HL-60/S4 treated with phorbol 12-myristate 13-acetate at 8.2 ng/mL for 4 days and 3 days (cell line): ENCODE results near the gene ABCC8.

ENCODE experiments used
- in situ Hi-C: fragments of 300-500 bp; cut with MboI; formaldehyde crosslinking; loops from 2 replicates; pipeline ENCODE4 v1.15.0; 2022; ENCODE audit warnings: low sequenced_read_pairs

Gene ABCC8

DNA sequence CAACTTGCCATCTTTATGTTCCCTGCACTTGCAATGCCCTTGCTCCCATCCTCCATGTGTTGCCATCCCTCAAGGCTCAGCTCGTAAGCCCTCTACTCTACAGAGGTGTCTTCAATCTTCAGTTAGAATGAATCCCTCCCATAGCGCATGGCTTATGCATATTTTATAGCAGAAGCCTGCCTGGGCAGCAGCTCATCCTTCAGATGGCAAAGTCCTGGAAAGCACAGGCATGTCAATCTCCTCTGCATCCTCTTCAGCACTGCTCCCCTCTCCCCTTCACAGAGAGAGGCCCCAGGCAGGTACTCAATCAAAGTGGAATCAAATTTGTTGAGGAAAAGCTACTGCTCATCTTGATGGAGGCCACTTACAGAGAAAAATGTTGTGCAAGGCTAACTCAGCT lies 31.1 kb upstream of the ABCC8 start:
- in situ Hi-C loops, result loop anchor here (25.0 kb wide), 2 partner anchors 120 to 270 kb away; partner anchors contain the start of gene KCNJ11

DNA sequence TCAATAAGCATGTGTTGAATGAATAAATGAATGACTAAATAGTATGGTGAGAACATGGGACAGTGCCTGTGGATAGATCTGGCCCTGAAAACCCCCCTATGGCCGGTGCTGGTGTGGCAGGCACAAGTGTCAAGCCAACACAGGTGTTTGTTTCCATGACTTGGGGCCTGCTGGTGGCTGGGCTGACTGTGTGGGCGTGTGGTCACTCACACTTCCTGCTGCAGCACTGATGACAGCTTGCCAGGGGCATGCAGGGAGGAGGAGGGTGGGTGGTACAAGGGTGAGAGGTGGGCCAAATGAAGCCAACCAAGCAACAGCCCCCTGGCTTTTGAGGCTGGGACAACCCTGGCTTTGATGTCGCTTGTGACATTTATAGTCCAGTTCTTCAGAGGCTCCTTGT lies 30.3 kb upstream of the ABCC8 start:
- in situ Hi-C loops, result loop anchor here (25.0 kb wide), 2 partner anchors 120 to 270 kb away; partner anchors contain the start of gene KCNJ11

DNA sequence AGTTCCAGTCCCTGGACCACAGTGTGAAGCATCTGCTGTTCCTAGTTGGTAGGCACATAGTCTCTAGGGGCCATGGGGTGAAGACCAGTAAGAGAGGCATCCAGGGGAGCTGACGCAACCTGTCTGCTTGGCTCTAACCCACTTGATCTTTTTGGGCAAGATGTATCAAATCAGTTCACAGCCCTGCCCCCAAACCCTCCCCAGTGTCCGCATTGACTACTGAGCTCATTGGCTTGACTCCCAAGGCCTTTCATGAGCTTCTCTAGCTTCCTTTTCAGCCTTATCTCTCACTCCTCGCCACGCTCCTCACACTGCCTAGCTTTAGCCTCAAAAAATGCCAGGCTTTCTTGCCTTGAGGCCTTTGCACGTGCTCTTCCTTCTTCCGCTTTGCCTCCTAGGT lies 29.7 kb upstream of the ABCC8 start:
- in situ Hi-C loops, result loop anchor here (25.0 kb wide), 2 partner anchors 119 to 269 kb away; partner anchors contain the start of gene KCNJ11

DNA sequence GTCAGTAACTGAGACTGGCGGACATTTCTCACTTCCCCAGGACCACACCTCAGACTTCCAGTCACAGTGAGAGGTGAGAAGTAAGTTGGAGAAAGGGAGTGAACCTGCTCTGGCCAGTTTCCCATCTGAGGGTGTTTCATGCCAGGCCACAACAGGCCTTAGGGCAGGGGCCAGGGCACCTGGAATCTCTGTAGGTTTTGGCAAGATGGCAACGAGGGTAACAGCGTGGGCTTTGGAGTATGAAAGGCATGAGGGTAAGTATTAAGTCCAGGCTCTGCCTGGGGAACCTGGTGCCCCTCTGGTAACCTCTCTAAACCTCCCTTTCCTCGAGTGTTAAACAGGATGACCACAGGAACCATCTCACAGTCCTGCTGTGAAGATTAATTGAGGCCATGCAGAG lies 28.5 kb upstream of the ABCC8 start:
- in situ Hi-C loops, result loop anchor here (25.0 kb wide), 2 partner anchors 118 to 268 kb away; partner anchors contain the start of gene KCNJ11

DNA sequence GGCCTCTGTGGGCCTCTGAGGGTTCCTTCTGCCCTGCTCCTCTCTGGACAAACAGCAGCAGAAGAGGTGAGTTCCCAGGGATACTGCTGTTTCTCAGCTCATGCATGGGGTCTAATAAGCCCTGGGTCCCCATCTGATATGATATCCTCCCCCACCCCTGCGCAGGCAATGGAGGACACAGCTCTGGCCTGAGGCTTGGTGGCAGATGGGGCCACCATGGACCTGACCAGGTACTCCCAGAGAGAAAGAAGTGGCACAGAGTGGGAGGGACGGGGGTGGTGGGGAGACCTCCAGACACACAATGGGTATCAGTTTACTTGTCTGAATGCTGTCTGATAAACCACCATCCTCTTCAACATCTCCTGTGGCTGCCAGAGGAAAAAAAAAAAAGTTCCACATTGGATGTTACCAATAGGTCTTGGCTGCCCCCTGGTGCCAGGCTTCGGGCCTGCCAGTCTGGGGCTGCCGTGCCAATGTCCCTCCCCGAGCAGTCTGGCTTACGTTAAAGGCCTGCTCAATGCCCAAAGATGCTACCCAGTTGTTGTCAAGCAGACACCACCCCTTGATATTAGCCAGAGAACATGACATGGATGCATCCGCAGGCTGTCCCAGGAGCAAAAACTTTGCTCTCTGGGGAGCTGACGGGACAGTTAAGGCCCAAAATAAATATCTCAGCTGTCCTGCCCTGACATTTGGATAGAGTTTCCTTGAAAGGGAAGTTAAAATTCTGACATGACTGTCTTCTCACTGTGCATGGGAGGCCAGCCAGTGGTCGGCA lies 27.9 kb upstream of the ABCC8 start:
- in situ Hi-C loops, result loop anchor here (25.0 kb wide), 2 partner anchors 117 to 267 kb away; partner anchors contain the start of gene KCNJ11

DNA sequence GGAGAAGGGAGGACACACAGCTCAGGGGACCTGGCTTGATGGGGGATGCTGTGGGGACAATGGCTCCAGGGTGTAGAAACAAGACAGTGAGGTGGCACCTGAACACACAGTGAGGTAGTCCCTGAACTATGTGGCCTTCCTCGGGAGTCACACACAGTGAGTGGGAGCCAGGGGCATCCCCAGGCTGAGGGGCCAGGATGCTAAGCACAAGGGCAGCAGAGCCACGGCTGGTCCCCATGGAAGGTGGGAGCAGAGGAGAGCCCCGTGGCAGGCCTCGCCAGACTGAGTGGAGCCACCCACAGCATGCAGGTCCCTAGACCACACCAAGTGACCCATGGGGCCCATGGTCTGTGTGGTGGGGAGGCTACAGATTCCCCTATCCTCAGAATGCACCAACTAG lies 26.0 kb upstream of the ABCC8 start:
- in situ Hi-C loops, result loop anchor here (25.0 kb wide), 2 partner anchors 115 to 265 kb away; partner anchors contain the start of gene KCNJ11

DNA sequence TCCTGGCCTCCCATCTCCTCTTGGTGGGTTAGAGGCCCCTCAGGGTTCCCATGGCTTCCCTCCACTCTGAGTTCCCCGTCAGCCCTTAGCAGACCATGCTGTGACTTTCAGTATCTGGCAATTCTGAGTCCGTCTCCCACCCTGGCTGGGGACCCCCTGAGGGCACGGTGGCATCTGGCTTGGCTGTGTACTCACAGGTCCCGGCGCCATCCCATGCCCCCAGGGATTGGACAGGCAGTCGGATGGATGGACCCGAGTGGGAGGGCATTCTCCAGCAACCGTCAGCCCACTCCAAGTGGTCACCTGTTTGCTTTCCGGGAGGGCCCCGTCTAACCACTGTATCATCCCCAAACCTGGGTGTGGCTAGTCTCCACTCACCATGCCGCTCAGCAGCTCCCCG lies 24.0 kb upstream of the ABCC8 start:
- in situ Hi-C loops, result loop anchor here (25.0 kb wide), 2 partner anchors 113 to 263 kb away; partner anchors contain the start of gene KCNJ11

DNA sequence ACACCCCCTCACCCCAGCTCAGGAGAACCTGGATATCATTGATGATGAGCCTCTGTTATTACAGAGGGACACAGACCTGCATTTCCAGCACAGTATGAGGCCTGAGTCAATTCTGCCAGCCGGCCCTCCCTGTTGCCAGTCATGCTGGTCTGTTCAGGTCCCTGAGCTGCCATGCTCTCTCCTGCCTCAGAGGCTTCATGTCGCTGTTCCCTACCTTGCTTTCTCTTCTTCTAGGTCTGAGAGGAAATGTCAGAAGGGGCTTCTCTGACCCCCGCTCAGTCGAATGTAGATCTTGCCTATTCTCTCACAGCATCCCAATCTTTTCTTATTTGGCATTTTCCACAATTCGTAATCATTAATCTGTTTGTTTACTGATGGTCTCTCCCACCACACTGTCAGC lies 21.8 kb upstream of the ABCC8 start:
- in situ Hi-C loops, result no loop called here

DNA sequence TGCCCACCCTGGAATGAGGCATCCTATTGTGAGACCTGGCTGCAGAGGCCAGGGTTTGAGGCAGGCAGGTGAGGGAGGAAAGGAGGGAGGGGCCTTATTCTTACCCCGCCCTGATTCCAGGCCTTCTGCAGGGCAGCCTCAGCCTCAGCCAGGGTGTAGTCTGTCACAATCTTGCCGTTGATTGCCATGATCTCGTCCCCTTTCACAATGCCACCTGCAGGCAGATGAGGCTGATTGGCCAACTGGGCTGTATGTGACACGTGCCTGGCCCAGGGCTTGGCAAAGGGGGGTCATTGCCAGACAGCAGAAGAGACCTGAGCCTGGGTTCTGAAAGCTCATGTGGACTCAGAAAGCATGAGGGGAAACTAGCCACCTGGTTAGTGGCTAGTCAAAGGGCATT lies 21.4 kb upstream of the ABCC8 start:
- in situ Hi-C loops, result no loop called here

DNA sequence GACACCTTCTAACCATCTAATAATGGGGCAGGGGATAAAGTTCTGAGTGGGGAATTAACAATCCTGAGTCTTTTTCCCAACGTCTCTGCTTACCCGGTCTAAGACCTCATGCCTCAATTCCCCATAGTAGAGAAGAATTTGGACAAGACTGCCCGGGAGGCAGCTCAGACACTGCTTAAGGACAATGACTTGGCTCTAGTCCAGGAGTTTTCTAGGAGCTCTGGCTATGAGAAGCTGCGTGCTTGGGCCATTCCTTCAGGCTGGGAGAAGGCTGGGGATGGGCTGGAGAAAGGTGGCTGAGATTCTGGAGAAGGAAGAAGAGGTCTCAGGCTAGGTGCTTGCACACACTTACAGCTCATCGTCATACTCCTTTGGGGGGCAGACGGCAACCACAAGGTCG lies 19.8 kb upstream of the ABCC8 start:
- in situ Hi-C loops, result no loop called here

DNA sequence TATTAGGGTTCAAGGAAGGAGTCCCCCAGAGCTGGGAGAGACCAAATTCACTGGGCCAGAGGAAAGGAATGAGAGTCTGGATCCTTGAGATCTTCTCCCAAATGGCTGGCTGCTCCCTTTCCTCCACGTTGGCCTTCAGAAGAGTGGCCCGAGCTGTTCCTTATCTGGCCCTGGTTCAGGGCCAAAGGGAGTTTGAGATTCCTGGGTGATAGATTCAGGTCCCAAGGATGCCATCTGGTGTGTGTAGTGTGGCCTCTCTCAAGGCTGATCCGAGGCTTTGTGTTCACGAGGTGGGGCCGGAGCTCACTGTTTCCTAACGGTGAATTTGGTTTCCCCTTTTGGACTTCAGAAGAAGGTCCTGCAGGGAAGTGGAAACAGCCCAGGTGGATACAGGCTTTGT lies 17.4 kb upstream of the ABCC8 start:
- in situ Hi-C loops, result no loop called here

DNA sequence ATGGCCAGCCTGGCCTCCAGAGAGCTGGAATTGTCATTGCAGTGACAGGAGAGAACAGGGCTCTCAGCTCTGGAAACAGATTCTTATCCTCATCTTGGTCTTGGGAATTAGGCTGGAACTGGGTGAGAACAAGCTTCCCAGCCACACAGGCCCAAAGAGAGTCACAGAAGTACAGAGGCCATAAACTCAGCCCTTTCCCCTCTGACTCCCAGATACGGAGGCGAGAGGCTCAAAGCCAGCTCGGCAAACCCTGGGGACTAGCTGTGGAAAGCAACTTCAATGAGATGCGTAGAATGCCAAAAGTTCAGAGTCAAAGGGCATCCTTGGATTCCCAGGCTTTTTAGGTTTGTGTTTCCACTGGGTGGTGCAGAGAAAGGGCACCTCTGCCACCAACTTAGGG lies 14.3 kb upstream of the ABCC8 start:
- in situ Hi-C loops, result no loop called here

DNA sequence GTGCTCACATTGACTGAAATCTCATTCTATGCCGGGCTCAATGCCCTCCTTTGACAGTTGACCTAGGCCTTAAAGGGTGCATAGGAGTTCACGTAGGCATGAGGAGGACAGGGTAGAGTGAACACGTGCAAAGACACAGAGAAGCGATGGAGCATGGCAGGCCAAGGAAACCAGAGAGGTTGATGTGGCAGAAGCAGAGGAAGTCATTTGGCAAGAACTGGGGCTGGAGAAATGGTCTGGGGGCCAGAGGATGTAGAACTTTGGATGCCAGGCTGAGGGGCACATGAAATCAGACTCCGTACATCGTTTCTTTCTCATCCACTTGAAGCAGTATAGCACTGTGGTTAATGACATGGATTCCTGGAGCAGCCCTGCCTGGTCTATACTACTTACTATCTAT lies 13.6 kb upstream of the ABCC8 start:
- in situ Hi-C loops, result no loop called here

DNA sequence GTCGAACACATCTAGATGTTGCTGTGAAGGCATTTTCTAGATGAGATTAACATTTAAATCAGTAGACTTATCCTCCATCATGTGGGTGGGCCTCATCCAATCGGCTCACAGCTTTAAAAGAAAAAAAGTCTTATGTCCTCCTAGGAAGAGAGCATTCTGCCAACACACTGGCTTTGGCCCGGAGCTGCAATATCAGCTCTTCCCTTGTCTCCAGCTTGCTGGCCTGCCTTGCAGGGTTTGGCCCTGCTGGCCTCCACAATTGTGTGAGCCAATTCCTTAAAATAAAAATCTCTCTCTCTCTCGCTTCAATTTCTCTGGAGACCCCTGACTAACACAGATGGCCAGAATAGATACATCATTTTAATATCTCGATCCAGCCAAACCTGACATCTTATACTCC lies 13.1 kb upstream of the ABCC8 start:
- in situ Hi-C loops, result no loop called here

DNA sequence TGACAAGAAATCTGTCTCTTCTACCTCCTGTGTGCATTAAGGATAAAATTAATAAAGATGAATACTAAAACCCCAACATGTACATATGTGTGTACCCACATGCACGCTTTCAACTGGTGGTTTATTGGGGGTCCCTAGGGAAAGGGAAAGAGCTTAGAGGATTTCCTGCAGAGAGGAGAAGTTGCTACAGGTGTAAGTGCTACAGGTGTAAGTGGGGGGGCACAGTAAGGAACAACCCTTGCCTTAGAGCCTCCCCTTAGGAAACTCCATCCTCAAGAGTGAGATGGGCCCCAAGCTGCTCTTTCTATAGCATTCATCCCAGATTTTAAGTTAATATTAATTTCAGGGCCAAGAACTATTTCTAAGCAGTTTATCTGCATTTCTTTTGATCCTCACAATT lies 11.9 kb upstream of the ABCC8 start:
- in situ Hi-C loops, result no loop called here

DNA sequence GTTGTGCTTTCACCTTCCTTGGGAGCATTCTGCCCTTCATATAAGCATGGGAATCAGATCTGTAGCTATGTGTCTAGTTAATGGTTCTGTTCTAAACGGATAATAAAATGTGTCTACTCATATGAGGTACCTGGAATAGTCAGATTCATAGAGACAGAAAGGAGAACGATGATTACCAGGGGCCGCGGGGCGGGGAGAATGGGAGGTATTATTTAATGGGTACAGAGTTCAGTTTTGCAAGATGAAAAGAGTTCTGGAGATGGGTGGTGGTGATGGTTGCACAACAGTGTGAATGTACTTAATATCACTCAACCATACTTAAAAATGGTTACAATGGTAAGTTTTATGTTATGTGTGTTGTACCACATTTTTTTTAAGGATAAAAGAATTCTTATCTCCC lies 10.0 kb upstream of the ABCC8 start:
- in situ Hi-C loops, result no loop called here

DNA sequence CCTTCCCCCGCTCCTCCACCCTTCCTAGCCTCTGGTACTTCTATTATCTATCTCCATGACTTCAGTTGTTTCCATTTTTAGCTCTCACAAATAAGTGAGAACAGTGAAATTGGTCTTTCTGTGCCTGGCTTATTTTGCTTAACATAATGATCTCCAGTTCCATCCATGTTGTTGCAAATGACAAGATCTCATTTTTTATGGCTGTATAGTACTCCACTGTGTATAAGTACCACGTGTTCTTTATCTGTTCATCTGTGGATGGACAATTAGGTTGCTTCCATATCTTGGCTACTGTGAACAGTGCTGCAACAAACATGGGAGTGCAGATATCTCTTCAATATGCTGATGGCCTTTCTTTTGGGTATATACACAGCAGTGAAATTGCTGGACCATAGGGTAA lies 6.9 kb upstream of the ABCC8 start:
- in situ Hi-C loops, result no loop called here

DNA sequence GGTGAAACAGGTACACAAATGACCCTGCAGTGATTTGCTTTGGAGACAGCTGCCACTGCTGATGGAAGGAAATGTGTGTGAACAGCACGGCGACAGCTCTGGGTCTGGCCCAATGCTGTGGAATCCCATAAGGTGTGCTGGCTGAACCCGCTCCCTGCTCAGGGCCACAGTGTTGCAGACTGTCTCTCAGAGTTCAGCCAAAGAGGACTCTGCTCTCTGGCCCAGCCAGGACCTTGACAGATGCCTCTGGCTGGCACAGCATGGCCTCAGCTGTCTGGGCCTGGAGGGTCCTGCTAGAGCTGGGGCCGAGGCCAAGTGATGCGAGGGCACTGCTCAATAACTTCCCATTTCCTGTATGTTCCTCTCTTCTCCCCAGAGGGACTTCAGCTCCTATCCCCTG lies 5.3 kb upstream of the ABCC8 start:
- in situ Hi-C loops, result no loop called here

DNA sequence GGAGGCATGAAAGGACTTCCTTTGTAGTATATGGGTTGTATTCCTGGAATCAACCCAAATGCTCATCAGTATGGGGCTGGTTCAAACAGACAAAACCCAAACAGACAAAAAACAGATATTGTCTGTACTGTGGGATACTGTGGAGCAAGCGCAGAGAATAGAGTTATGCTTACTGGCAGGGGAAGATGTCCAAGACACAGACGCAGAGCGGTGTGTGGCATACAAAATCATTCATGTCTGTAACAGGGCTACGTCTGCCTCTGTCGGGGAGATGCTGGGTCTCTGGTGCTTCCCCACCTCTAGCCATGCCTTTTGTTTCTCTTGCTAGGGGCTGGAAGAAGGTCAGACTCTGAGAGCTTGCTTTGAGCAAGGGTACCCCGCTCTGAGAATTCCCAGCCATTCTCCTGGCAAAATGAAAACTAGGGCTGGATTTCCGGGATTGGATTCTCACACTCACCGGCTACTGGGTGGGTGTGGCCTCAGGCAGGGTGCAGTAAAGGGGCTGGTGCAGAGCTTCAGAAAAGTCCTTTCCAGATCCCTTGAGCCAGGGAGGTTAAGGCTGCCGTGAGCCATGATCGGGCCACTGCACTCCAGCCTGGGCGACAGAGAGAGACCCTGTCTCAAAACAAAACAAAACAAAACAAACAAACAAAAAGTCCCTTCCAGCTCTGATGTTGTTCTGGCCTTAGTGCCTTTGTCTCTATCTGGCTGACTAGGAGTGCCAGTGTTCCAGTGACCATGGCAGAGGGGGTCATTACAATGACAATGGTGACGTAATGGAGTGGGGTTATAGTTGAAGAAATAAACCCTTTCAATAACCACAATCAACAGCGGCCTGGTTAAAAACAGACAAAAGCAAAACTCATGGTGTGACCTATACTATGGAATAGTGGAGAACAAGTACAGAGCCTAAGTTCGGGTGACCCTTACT lies 2.9 kb upstream of the ABCC8 start:
- in situ Hi-C loops, result no loop called here

DNA sequence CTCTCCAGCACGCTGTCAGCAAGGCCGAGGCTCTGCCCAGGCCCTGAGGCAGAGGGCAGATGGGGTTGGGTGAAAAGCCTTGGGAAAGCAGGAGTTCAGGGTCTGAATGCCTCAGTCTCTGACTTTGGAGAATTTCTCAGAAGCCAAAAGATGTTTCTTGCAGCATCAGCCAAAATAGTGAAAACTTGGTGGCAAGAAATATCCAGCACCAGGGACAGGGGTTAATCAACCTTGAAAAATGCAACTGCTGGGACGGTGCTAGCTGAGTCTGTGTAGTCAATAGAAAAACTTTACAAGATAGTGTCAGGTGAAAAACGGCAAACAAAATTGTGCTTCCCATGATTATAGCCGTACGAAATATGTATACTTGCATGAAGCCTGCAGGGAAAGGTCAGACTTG lies 1.4 kb upstream of the ABCC8 start:
- in situ Hi-C loops, result no loop called here

DNA sequence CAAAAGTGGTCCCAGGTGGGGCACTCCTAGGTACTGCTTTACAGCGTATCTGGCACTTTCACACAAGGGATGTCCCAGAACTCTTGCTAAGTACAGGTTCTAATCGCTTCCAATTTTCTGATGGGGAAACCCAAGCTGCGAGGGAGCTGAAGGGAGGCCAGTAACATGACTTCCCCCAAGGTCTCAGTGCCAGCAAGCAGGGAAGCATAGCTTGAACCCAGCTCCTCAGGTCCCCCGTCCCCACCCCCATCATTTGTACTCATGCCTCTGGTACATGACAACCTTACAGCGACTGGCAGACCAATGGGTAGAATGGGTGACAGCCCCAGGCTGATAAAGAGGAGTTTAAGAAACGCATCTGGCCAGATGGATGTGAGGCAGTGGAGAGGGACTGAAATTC lies 716 bp upstream of the ABCC8 start:
- in situ Hi-C loops, result no loop called here

DNA sequence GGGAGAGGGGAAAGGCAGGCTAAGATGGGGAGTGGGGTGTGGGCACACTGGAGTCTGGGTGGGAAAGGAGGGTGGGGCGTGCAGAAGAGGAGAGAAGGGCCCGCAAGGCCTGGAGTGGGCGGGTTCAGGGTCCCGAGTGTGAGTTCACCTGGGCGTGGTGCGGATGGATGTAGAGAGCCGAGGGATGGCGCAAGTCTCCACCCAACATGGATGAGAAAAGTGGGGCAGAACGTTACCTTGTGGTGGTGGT lies 364 bp upstream of the ABCC8 start:
- in situ Hi-C loops, result no loop called here
